GM23338 (cell line): ENCODE data around the gene LONP1. TPM values are rescaled to one million over a fixed set of nuclear protein-coding genes. Genes with fewer than 3 reads are reported as not detected.

ENCODE experiments used
- ATAC-seq: fragments of 200-7000 bp; cut with Tn5 transposase; 3 replicates; pipeline ENCODE4 v1.9.1; 2020
- DNase-seq: peaks from one replicate; pipeline ENCODE4 v3.0.0-alpha.2; 2015; ENCODE audit warnings: low spot score
- H2AFZ ChIP-seq: fragments of 200-600 bp; sonication (generic); 2 replicates; pipeline ENCODE4 v1.8.0; 2016; ENCODE audit warnings: antibody characterized with exemption, mild to moderate bottlenecking, moderate library complexity
- H3F3A ChIP-seq: fragments of 200-600 bp; sonication (generic); replicated peaks from 2 replicates; pipeline ENCODE4 v1.8.0; 2017; ENCODE audit warnings: antibody characterized with exemption, mixed run types, low read depth
- H3K27ac ChIP-seq: fragments of 200-600 bp; sonication (generic); 2 replicates; pipeline ENCODE4 v1.6.1; 2016; ENCODE audit warnings: low read depth
- H3K27me3 ChIP-seq: fragments of 200-600 bp; sonication (generic); 2 replicates; pipeline ENCODE4 v1.8.0; 2016; ENCODE audit warnings: mild to moderate bottlenecking, mixed run types, moderate library complexity; ENCODE audit not compliant: insufficient read depth
- H3K36me3 ChIP-seq: fragments of 200-600 bp; sonication (generic); 2 replicates; pipeline ENCODE4 v1.8.0; 2016; ENCODE audit warnings: mild to moderate bottlenecking; ENCODE audit not compliant: insufficient read depth
- H3K4me1 ChIP-seq: fragments of 200-600 bp; sonication (generic); 2 replicates; pipeline ENCODE4 v1.8.0; 2016; ENCODE audit warnings: mild to moderate bottlenecking, moderate library complexity; ENCODE audit not compliant: insufficient read depth
- H3K4me2 ChIP-seq: fragments of 200-600 bp; sonication (generic); 2 replicates; pipeline ENCODE4 v1.7.1; 2017; ENCODE audit warnings: mixed run types
- H3K4me3 ChIP-seq: fragments of 200-600 bp; sonication (generic); 2 replicates; pipeline ENCODE4 v1.6.1; 2016; ENCODE audit warnings: mixed run types
- H3K79me2 ChIP-seq: fragments of 200-600 bp; sonication (generic); replicated peaks from 2 replicates; pipeline ENCODE4 v1.8.0; 2017; ENCODE audit warnings: mild to moderate bottlenecking; ENCODE audit not compliant: insufficient read depth
- H3K9me2 ChIP-seq: fragments of 200-600 bp; sonication (generic); 2 replicates; pipeline ENCODE4 v1.8.0; 2017; ENCODE audit not compliant: insufficient read depth
- H4K20me1 ChIP-seq: fragments of 200-600 bp; sonication (generic); replicated peaks from 2 replicates; pipeline ENCODE4 v1.8.0; 2017; ENCODE audit warnings: mild to moderate bottlenecking; ENCODE audit not compliant: insufficient read depth
- H3K27ac Mint-ChIP-seq: 2 replicates; pipeline ENCODE4 v1.8.0; 2020; ENCODE audit warnings: inconsistent platforms, mild to moderate bottlenecking, moderate library complexity, mixed read lengths
- H3K27me3 Mint-ChIP-seq: 3 replicates; pipeline ENCODE4 v1.8.0; 2022; ENCODE audit warnings: low read depth, mild to moderate bottlenecking, moderate library complexity, mixed read lengths, inconsistent platforms; ENCODE audit not compliant: insufficient read depth, poor library complexity
- H3K36me3 Mint-ChIP-seq: 3 replicates; pipeline ENCODE4 v1.8.0; 2021; ENCODE audit warnings: low read depth, mild to moderate bottlenecking, inconsistent platforms, moderate library complexity, mixed read lengths
- H3K4me1 Mint-ChIP-seq: 3 replicates; pipeline ENCODE4 v1.8.0; 2020; ENCODE audit warnings: mild to moderate bottlenecking, inconsistent platforms, mixed read lengths
- H3K4me3 Mint-ChIP-seq: 3 replicates; pipeline ENCODE4 v1.8.0; 2021; ENCODE audit warnings: moderate library complexity, mild to moderate bottlenecking, inconsistent platforms, mixed read lengths
- H3K9me3 Mint-ChIP-seq: 3 replicates; pipeline ENCODE4 v1.8.0; 2020; ENCODE audit warnings: moderate library complexity, mild to moderate bottlenecking, inconsistent platforms, mixed read lengths
- CREB1 ChIP-seq: fragments of 250-450 bp; sonication (Bioruptor Pico); IDR thresholded peaks from 2 replicates; pipeline ENCODE4 v1.5.0; 2020; ENCODE audit warnings: low read depth, mild to moderate bottlenecking, moderate library complexity
- CTCF ChIP-seq, 2 experiments: fragments of 200-600 bp in 1 of 2; sonication (generic) in 1 of 2; conservative IDR thresholded peaks; 2 replicates each; pipeline versions ENCODE4 v1.5.1 to v1.6.1; 2016 to 2017; ENCODE audit warnings: antibody characterized with exemption in 2 of 2, low read depth in 2 of 2, mild to moderate bottlenecking in 2 of 2, moderate library complexity in 1 of 2
- ETS1 ChIP-seq: IDR thresholded peaks from 2 replicates; pipeline ENCODE4 v1.6.1; 2016; ENCODE audit warnings: antibody characterized with exemption
- EZH2 ChIP-seq: fragments of 200-600 bp; sonication (generic); IDR thresholded peaks from one replicate; pipeline ENCODE4 v1.8.0; 2017; ENCODE audit warnings: antibody characterized with exemption, mild to moderate bottlenecking, low read depth; ENCODE audit not compliant: unreplicated experiment
- EZH2phosphoT487 ChIP-seq: fragments of 200-600 bp; sonication (generic); IDR thresholded peaks from one replicate; pipeline ENCODE4 v1.8.1; 2018; ENCODE audit warnings: antibody characterized with exemption; ENCODE audit not compliant: unreplicated experiment
- JUNB ChIP-seq: IDR thresholded peaks from one replicate; pipeline ENCODE4 v1.6.1; 2016; ENCODE audit warnings: antibody characterized with exemption; ENCODE audit not compliant: unreplicated experiment
- NANOG ChIP-seq: IDR thresholded peaks from 2 replicates; pipeline ENCODE4 v1.6.1; 2016; ENCODE audit warnings: antibody characterized with exemption, borderline replicate concordance
- POLR2AphosphoS5 ChIP-seq: IDR thresholded peaks from 2 replicates; pipeline ENCODE4 v1.6.1; 2016; ENCODE audit warnings: antibody characterized with exemption, low read depth
- REST ChIP-seq: IDR thresholded peaks from one replicate; pipeline ENCODE4 v1.6.1; 2018; ENCODE audit warnings: antibody characterized with exemption; ENCODE audit not compliant: unreplicated experiment
- STAT1 ChIP-seq: IDR thresholded peaks from one replicate; pipeline ENCODE4 v1.6.1; 2016; ENCODE audit warnings: antibody characterized with exemption; ENCODE audit not compliant: unreplicated experiment
- ZNF114 ChIP-seq: fragments of 250-450 bp; sonication (Bioruptor Pico); IDR thresholded peaks from 2 replicates; pipeline ENCODE4 v1.5.0; 2020; ENCODE audit warnings: mild to moderate bottlenecking, moderate library complexity
- ZNF331 ChIP-seq: fragments of 250-450 bp; sonication (Bioruptor Pico); IDR thresholded peaks from 2 replicates; pipeline ENCODE4 v1.5.0; 2020; ENCODE audit warnings: low read depth, mild to moderate bottlenecking, moderate library complexity
- ZNF462 ChIP-seq: fragments of 250-450 bp; sonication (Bioruptor Pico); IDR thresholded peaks from 2 replicates; pipeline ENCODE4 v1.5.0; 2020; ENCODE audit warnings: mild to moderate bottlenecking, moderate library complexity
- polyA plus RNA-seq: library from polyadenylated mRNA; unstranded; fragments of >200 nt; fragmentation: Nextera tagmentation; extraction: Ambion mirVana; gene quantifications from 2 replicates; pipeline ENCODE4 v1.2.1, GENCODE V29; 2016
- total RNA-seq: library from RNA; depleted of rRNA; stranded (reverse); fragments of >200 nt; shearing (Covaris generic); gene quantifications from 2 replicates; pipeline ENCODE4 v1.2.3, GENCODE V29; 2014

Gene LONP1
- total and polyA plus RNA-seq, 2 experiments from 2014 or later = 68.6 to 137 TPM

- Histone ChIP-seq H3K4me3 (no peak overlapping the region), H4K20me1 (no peaks in the 10 kb centered on the region), H3K9me2 (no peaks in the 10 kb centered on the region; the same call in 1 of the 2 replicates), H2AFZ (no peak overlapping the region), H3K4me1 (no peaks in the 10 kb centered on the region), H3F3A (no peaks in the 10 kb centered on the region), H3K4me2 (no peak overlapping the region), H3K79me2 (no peaks in the 10 kb centered on the region), H3K27me3 (no peaks in the 10 kb centered on the region), H3K36me3 (no peaks in the 10 kb centered on the region), H3K27ac (no peak overlapping the region)
- Mint-ChIP-seq H3K36me3 (no peaks in the 10 kb centered on the region), H3K9me3 (peaks cover 3% of the 10 kb centered on the region; the same call in 2 of the 3 replicates), H3K27ac (no peak overlapping the region), H3K4me1 (no peaks in the 10 kb centered on the region), H3K27me3 (peaks cover 2% of the 10 kb centered on the region), H3K4me3 (no peak overlapping the region)
- no peak for ATAC-seq
- DNase-seq = no peak
- TF ChIP-seq REST (no peak), CREB1 (CRISPR knock-in tag) (no peak), ETS1 (no peak), ZNF114 (no peak), CTCF (conservative IDR thresholded peaks at IDR 0.05; ENCODE audit: low read depth in 2 of 2) (no peak), ZNF462 (CRISPR knock-in tag) (no peak), EZH2phosphoT487 (no peak), STAT1 (no peak), ZNF331 (CRISPR knock-in tag) (no peak), EZH2 (no peak), NANOG (no peak), POLR2AphosphoS5 (no peak), JUNB (no peak)
Observed at GRCh38 chr19:5762608-5763217, 42.8 kb upstream of the LONP1 start.
